HepG2 (cell line): Measurements from ENCODE around the gene PKP1. TPM values are rescaled to one million over a fixed set of nuclear protein-coding genes. Genes with fewer than 3 reads are reported as not detected.
A peak's percentile ranks its signal among the peaks of the same experiment; 100 is the strongest.

ENCODE experiments used
- ATAC-seq: fragments of 200-7000 bp; cut with Tn5 transposase; 3 replicates; pipeline ENCODE4 v1.9.1; 2020; ENCODE audit warnings: mild to moderate bottlenecking, moderate library complexity
- BruUV-seq: library from RNA; stranded (reverse); fragments of 400-500 nt; replicated peaks from 2 replicates; lab custom pipeline; 2021; lab: Mats Ljungman, UMichigan
- CTCF ChIA-PET: fragments of 300-600 bp; formaldehyde crosslinking; extraction: SDS; loops from one replicate; lab custom pipeline; 2021; ENCODE audit warnings: low total read pairs, inconsistent platforms, low intra/inter-chr PET ratio; lab: Yijun Ruan, JAX
- POLR2A ChIA-PET: fragments of 350-600 bp; sonication (Branson Sonifier 250); formaldehyde crosslinking; loops from one replicate; lab custom pipeline; 2020; ENCODE audit warnings: antibody characterized with exemption, inconsistent platforms; lab: Yijun Ruan, JAX
- DNase-seq: peaks from one replicate; pipeline ENCODE4 v3.0.0-alpha.2; 2015; ENCODE audit warnings: low spot score
- FAIRE-seq: peaks from 3 replicates; lab custom pipeline; 2011; peaks lifted over from hg19 to GRCh38; lab: Jason Lieb, UNC
- H2AFZ ChIP-seq: one replicate; pipeline ENCODE4 v1.6.1; 2011; ENCODE audit warnings: low read length, inconsistent platforms
- H3K27ac ChIP-seq: fragments of 300-600 bp; 3 replicates; pipeline ENCODE4 v1.8.0; 2011; ENCODE audit warnings: mixed run types, mild to moderate bottlenecking, mixed read lengths, low read length, inconsistent platforms; ENCODE audit not compliant: insufficient read depth; ENCODE audit errors: extremely low read length
- H3K27me3 ChIP-seq, 2 experiments: fragments of 200-600 bp in 1 of 2; 2 replicates in 1 of 2; 3 replicates in 1 of 2; pipeline versions ENCODE4 v1.6.0 to v1.8.0; 2011; ENCODE audit warnings: low read length in 2 of 2, mild to moderate bottlenecking in 2 of 2, moderate library complexity in 2 of 2, inconsistent platforms in 1 of 2; ENCODE audit not compliant: insufficient read depth in 2 of 2, control insufficient read depth in 1 of 2
- H3K36me3 ChIP-seq, 2 experiments: fragments of 200-600 bp in 1 of 2; replicated peaks in 1 of 2; 2 replicates in 1 of 2; 3 replicates in 1 of 2; pipeline versions ENCODE4 v1.5.1 to v1.8.0; 2011; ENCODE audit warnings: low read length in 2 of 2, inconsistent platforms in 1 of 2; ENCODE audit not compliant: insufficient read depth in 2 of 2, control insufficient read depth in 1 of 2
- H3K4me1 ChIP-seq: 2 replicates; pipeline ENCODE4 v1.5.1; 2012; ENCODE audit warnings: low read length, inconsistent platforms; ENCODE audit not compliant: insufficient read depth
- H3K4me2 ChIP-seq: 2 replicates; pipeline ENCODE4 v1.6.0; 2011; ENCODE audit warnings: low read depth, low read length, inconsistent platforms
- H3K4me3 ChIP-seq, 3 experiments: fragments of 200-600 bp in 1 of 3; sonication (generic), shearing (Covaris generic) in 1 of 3; replicated peaks in 1 of 3; 2 replicates each; pipeline ENCODE4 v1.5.1; 2011 to 2016; ENCODE audit warnings: low read length in 3 of 3, inconsistent platforms in 2 of 3, low read depth in 2 of 3, mild to moderate bottlenecking in 2 of 3, control low read depth in 1 of 3, mixed read lengths in 1 of 3; ENCODE audit not compliant: insufficient read depth in 1 of 3
- H3K79me2 ChIP-seq: one replicate; pipeline ENCODE4 v1.6.1; 2011; ENCODE audit warnings: low read length, inconsistent platforms; ENCODE audit not compliant: insufficient read depth
- H3K9ac ChIP-seq: 2 replicates; pipeline ENCODE4 v1.6.0; 2011; ENCODE audit warnings: mild to moderate bottlenecking, low read depth, low read length, inconsistent platforms; ENCODE audit not compliant: insufficient read depth
- H3K9me3 ChIP-seq: 2 replicates; pipeline ENCODE4 v1.5.1; 2012; ENCODE audit warnings: mild to moderate bottlenecking, low read length
- H4K20me1 ChIP-seq: 2 replicates; pipeline ENCODE4 v1.6.0; 2011; ENCODE audit warnings: inconsistent platforms, mild to moderate bottlenecking, low read length, moderate library complexity; ENCODE audit not compliant: insufficient read depth
- DDIT3 ChIP-seq: sonication (generic); formaldehyde crosslinking; IDR thresholded peaks from 2 replicates; pipeline ENCODE4 v1.4.0; 2020; ENCODE audit warnings: mild to moderate bottlenecking, missing genetic modification reagents
- GABPA ChIP-seq, 2 experiments: IDR thresholded peaks; 2 replicates each; pipeline ENCODE4 v1.6.1; 2011 to 2016; ENCODE audit warnings: low read depth in 2 of 2, low read length in 1 of 2, missing biosample characterization in 1 of 2, missing genetic modification characterization in 1 of 2
- MIER3 ChIP-seq: IDR thresholded peaks from 2 replicates; pipeline ENCODE4 v1.6.1; 2016; ENCODE audit warnings: missing compliant biosample characterization, borderline replicate concordance
- NR1H2 ChIP-seq: sonication (generic); formaldehyde crosslinking; IDR thresholded peaks from 2 replicates; pipeline ENCODE4 v1.8.1; 2022; ENCODE audit warnings: low read depth, missing genetic modification reagents, borderline replicate concordance
- SCMH1 ChIP-seq: sonication (generic); formaldehyde crosslinking; IDR thresholded peaks from 2 replicates; pipeline ENCODE4 v1.9.0; 2021; ENCODE audit warnings: missing genetic modification reagents, mild to moderate bottlenecking, borderline replicate concordance
- STAG1 ChIP-seq: sonication (generic); formaldehyde crosslinking; IDR thresholded peaks from 2 replicates; pipeline ENCODE4 v1.4.0; 2020; ENCODE audit warnings: missing genetic modification reagents
- TEAD3 ChIP-seq: optimal IDR thresholded peaks from 2 replicates; pipeline ENCODE3; 2016; ENCODE audit warnings: borderline replicate concordance
- TFDP1 ChIP-seq: IDR thresholded peaks from 2 replicates; pipeline ENCODE4 v1.6.1; 2016; ENCODE audit warnings: missing compliant biosample characterization, missing genetic modification reagents, borderline replicate concordance
- ZFP41 ChIP-seq: sonication (generic); formaldehyde crosslinking; IDR thresholded peaks from 2 replicates; pipeline ENCODE4 v1.4.0; 2020; ENCODE audit warnings: mild to moderate bottlenecking, missing genetic modification reagents, borderline replicate concordance
- ZIK1 ChIP-seq: sonication (generic); formaldehyde crosslinking; IDR thresholded peaks from 2 replicates; pipeline ENCODE4 v1.5.0; 2020; ENCODE audit warnings: mild to moderate bottlenecking, low read depth, missing genetic modification reagents, borderline replicate concordance
- ZNF557 ChIP-seq: sonication (generic); formaldehyde crosslinking; IDR thresholded peaks from 2 replicates; pipeline ENCODE4 v1.4.0; 2020; ENCODE audit warnings: missing genetic modification reagents
- ZNF619 ChIP-seq: sonication (generic); formaldehyde crosslinking; IDR thresholded peaks from 2 replicates; pipeline ENCODE4 v1.4.0; 2020; ENCODE audit warnings: mild to moderate bottlenecking, missing genetic modification reagents
- WGBS: methylation state at CpG from one replicate; pipeline ENCODE4 v1.1.6; 2017; ENCODE audit warnings: low lambda C conversion rate; 5-methylcytosine and 5-hydroxymethylcytosine counted together
- in situ Hi-C: cut with HindIII; loops from 2 replicates; pipeline ENCODE4 v1.10.0; 2017; ENCODE audit warnings: low pct_unique_long_range_greater_than_20kb; ENCODE audit not compliant: extremely low pct_ligation_motif_present
- intact Hi-C: fragments of 100-400 bp; cut with micrococcal nuclease; formaldehyde crosslinking; loops from one replicate; pipeline ENCODE4 v1.10.0; 2022; ENCODE audit not compliant: unreplicated experiment
- polyA plus RNA-seq, 8 experiments: library from polyadenylated mRNA; depleted of rRNA in 3 of 8; stranded (reverse) in 7 of 8; unstranded in 1 of 8; fragments of >200 nt; fragmentation: Illumina TruSeq in 4 of 8; extraction: Trizol in 4 of 8; gene quantifications; 2 replicates each; pipeline versions ENCODE4 v1.2.1 to v1.2.3, GENCODE V29; 2011 to 2016; ENCODE audit warnings: low read depth in 4 of 8, missing spikeins in 1 of 8, mixed read lengths in 1 of 8; ENCODE audit not compliant: insufficient read depth in 1 of 8
- total RNA-seq, 5 experiments: library from RNA; depleted of rRNA; stranded (reverse); fragments of >200 nt; fragmentation: Illumina TruSeq; extraction: Trizol; gene quantifications; 2 replicates each; pipeline ENCODE4 v1.2.3, GENCODE V29; 2016; ENCODE audit warnings: low read depth in 1 of 5
- TF ChIP-seq, protein P1 (sequence below): sonication (generic); formaldehyde crosslinking; IDR thresholded peaks from 2 replicates; pipeline ENCODE4 v1.5.0; 2020; ENCODE audit warnings: mild to moderate bottlenecking, missing genetic modification reagents, moderate library complexity
- TF ChIP-seq, protein P2 (sequence below): IDR thresholded peaks from 2 replicates; pipeline ENCODE4 v1.6.1; 2016; ENCODE audit warnings: mild to moderate bottlenecking

The PKP1 gene
- total and polyA plus RNA-seq, 2 of the 13 experiments (the other 11 are each of a cell fraction or from before 2014, with no cell fraction given): not detected

DNA sequence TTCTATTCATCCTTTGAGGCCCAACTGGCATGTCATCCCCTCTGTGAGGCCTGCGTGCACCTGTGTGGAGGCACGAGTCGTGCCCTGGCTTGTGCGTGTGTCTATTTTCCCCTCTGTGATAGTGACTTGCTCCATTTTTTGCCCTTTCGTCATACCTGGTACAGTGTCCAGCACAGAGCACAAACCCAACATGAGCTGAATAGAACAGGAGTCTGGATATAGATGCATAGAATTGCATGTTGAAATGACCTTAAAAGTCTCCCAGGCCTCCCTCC, 61.7 kb downstream of the PKP1 start:
- peaks cover 0 to 8% of the 10 kb centered on the region in 2 experiments; a peak in 3 of 5 replicates for H3K27me3 ChIP-seq
- H3K79me2 ChIP-seq: no peaks in the 10 kb centered on the region
- no peak overlapping the region for H3K27ac ChIP-seq
- H4K20me1 ChIP-seq: no peaks in the 10 kb centered on the region
- intact Hi-C loops (no loop called here), in situ Hi-C loops (no loop called here)
- FAIRE-seq (no peak), DNase-seq (no peak), ATAC-seq (no peak)
- WGBS: 21% methylated on average over 5 of the region's 5 CpGs
- no TSS peak for BruUV-seq
- CTCF ChIA-PET: no interaction called here
- H3K9me3 ChIP-seq: peaks cover 16% of the 10 kb centered on the region
- H2AFZ ChIP-seq: no peak overlapping the region
- no peaks in the 10 kb centered on the region for H3K36me3 ChIP-seq
- H3K4me3 ChIP-seq: no peak overlapping the region
- POLR2A ChIA-PET: no interaction called here
- no peaks in the 10 kb centered on the region for H3K4me1 ChIP-seq
- H3K9ac ChIP-seq: no peak overlapping the region
- TF ChIP-seq MIER3 (CRISPR knock-in tag) (no peak), NR1H2 (CRISPR knock-in tag) (no peak), TFDP1 (CRISPR knock-in tag) (no peak), GABPA (IDR thresholded peaks at IDR 0.05; ENCODE audit: low read depth, low read length) (no peak), GABPA (CRISPR knock-in tag; IDR thresholded peaks at IDR 0.05; ENCODE audit: low read depth) (no peak), ZFP41 (CRISPR knock-in tag) (no peak), ZNF557 (CRISPR knock-in tag) (no peak)
- H3K4me2 ChIP-seq: no peak overlapping the region

DNA sequence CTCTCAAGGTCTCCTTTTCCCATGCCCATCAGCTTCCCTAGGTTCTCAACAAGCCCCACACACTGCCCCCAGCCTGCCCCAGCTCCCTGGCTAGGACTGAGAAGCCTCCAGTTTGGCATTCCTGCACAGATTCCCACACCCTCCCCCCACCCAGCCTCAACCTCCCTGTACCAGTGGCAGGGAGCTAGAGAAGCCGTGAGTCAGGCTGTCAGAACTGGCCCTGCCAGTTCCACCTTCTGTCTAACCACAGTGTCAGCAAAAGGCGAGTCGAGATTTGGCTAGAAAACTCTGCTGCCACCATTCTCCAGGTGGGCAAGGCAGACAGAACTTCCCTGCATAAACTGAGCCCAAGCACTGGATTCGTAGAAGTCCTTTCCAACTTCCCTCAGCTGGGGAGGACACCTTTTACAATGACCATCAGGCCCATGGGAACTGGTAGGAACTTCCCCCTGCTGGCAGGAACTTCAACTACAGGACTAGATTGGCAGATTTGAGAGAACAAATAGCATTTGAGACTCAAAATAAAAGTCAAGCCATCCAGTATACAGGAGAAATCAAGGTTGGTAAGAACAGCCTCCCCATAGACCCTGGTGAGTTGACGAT, 63.1 kb downstream of the PKP1 start:
- no peak overlapping the region for H3K4me2 ChIP-seq
- H3K27me3 ChIP-seq: peaks cover 0 to 8% of the 10 kb centered on the region in 2 experiments; a peak in 3 of 5 replicates
- 24% methylated on average over 3 of the region's 5 CpGs for WGBS
- H2AFZ ChIP-seq: no peak overlapping the region
- H3K9ac ChIP-seq: no peak overlapping the region
- POLR2A ChIA-PET: no interaction called here
- H3K4me1 ChIP-seq: no peaks in the 10 kb centered on the region
- peaks cover 9% of the 10 kb centered on the region for H3K9me3 ChIP-seq
- H3K36me3 ChIP-seq: no peaks in the 10 kb centered on the region
- H3K4me3 ChIP-seq: no peak overlapping the region
- peak; percentile 72 for ATAC-seq
- H3K79me2 ChIP-seq: no peaks in the 10 kb centered on the region
- no TSS peak for BruUV-seq
- FAIRE-seq: peak; percentile 71
- in situ Hi-C loops (no loop called here), intact Hi-C loops (loop anchor here (2.0 kb wide), 1 partner anchor 92 kb away; no protein-coding TSS in a partner anchor)
- H4K20me1 ChIP-seq: no peaks in the 10 kb centered on the region
- DNase-seq: peak; percentile 23
- CTCF ChIA-PET: interaction anchor here (0.7 to 1.2 kb wide), 3 partner anchors 15 to 92 kb away, joined by 3 to 4 read pairs (median 3); no protein-coding TSS in a partner anchor
- H3K27ac ChIP-seq: no peak overlapping the region
- TF ChIP-seq, protein P1, sequence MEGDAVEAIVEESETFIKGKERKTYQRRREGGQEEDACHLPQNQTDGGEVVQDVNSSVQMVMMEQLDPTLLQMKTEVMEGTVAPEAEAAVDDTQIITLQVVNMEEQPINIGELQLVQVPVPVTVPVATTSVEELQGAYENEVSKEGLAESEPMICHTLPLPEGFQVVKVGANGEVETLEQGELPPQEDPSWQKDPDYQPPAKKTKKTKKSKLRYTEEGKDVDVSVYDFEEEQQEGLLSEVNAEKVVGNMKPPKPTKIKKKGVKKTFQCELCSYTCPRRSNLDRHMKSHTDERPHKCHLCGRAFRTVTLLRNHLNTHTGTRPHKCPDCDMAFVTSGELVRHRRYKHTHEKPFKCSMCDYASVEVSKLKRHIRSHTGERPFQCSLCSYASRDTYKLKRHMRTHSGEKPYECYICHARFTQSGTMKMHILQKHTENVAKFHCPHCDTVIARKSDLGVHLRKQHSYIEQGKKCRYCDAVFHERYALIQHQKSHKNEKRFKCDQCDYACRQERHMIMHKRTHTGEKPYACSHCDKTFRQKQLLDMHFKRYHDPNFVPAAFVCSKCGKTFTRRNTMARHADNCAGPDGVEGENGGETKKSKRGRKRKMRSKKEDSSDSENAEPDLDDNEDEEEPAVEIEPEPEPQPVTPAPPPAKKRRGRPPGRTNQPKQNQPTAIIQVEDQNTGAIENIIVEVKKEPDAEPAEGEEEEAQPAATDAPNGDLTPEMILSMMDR (CRISPR knock-in tag): peak; percentile 63
- TF ChIP-seq, protein P2, sequence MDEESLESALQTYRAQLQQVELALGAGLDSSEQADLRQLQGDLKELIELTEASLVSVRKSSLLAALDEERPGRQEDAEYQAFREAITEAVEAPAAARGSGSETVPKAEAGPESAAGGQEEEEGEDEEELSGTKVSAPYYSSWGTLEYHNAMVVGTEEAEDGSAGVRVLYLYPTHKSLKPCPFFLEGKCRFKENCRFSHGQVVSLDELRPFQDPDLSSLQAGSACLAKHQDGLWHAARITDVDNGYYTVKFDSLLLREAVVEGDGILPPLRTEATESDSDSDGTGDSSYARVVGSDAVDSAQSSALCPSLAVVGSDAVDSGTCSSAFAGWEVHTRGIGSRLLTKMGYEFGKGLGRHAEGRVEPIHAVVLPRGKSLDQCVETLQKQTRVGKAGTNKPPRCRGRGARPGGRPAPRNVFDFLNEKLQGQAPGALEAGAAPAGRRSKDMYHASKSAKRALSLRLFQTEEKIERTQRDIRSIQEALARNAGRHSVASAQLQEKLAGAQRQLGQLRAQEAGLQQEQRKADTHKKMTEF (CRISPR knock-in tag): no peak
- 0 out of 2 replicates have a peak, but pooled peaks have one; percentile 9 for TF ChIP-seq STAG1
- TF ChIP-seq TEAD3 (CRISPR knock-in tag): peak; percentile 86
- TF ChIP-seq ZNF619 (CRISPR knock-in tag): no peak
- TF ChIP-seq SCMH1 (CRISPR knock-in tag): no peak
- TF ChIP-seq ZIK1 (CRISPR knock-in tag): no peak
- TF ChIP-seq DDIT3 (CRISPR knock-in tag): no peak
